ENCODE data around the gene COASY. TPM values are rescaled to one million over a fixed set of nuclear protein-coding genes. Genes with fewer than 3 reads are reported as not detected.

Gene COASY
- polyA plus RNA-seq, 3 donors, result 62.1 to 66.7 (median 63.9) TPM

DNA sequence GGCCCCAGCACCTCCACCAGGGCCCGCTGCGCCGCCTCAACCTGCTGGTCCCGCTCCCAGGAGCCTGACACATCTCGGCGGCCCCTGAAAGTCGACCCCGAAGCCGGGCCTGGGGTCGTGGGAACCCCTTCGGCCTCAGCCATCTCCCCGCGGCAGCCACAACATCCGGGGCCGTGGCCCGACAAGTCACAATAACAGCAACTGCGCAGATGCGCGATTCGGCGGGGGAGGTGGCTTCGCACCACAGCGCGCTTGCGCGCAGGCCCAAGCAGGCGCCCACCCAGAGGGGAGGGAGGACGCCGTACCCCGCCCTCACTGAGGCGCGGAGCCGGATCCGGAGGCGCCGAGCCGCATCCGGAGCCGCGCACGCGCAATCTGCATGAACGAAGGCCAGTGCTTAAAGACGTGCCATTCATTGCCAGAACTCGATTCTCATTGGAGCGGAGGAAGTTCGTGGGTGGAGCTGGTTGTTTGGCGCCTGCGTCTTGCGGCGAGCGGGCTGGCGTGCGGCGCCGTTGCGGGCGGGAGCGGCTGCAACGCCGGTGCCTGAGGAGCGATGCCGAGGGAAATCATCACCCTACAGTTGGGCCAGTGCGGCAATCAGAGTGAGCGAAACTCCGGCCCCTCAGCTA is 47.4 kb downstream of the COASY start, which contains the start of the genes RETREG3 and TUBG1:
Gene RETREG3, minus strand, starts transcription at position 193 of the 632 bp plus-strand sequence. Its CDS starts 50 bp downstream, at position 143.
Gene TUBG1, plus strand, starts transcription at position 502 of the 632 bp plus-strand sequence. Its CDS starts 55 bp downstream, at position 557.
- peak; percentile 99 for DNase-seq

DNA sequence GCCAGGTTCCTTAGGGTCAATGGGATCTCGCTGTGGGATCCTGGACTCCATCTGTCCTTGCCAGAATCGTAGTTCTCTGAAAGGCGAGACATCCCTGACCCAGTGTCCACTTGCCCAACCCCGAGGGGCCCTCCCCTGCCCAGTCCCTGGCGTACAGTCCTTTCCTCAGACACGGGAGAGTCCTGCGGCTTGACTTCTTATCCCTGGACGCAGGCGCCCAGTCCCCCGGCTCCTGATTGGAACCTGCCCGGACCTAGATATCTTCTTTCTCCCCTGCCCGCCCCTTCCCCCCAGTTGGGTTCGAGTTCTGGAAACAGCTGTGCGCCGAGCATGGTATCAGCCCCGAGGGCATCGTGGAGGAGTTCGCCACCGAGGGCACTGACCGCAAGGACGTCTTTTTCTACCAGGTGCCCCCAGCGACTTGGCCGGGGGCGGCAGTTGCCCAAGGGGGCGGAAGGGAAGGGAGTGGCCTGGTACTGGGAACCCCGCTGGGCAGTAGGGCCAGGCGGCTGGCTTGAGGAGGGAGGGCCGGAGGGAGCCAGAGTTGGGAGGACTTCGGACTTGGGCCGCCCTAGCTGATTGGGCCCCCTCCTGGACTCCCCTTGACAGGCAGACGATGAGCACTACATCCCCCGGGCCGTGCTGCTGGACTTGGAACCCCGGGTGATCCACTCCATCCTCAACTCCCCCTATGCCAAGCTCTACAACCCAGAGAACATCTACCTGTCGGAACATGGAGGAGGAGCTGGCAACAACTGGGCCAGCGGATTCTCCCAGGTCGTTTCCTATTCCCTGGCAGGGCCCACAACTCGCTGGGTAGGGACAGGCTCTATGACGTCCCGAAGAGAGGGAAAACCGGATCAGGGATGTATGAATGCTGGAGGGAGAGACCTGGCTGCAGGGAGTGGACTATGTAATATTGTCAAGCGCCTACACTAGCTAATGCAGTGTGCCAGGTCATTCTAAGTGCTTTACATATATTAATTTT is 48.2 kb downstream of the COASY start:
- DNase-seq, result peak; percentile 26

DNA sequence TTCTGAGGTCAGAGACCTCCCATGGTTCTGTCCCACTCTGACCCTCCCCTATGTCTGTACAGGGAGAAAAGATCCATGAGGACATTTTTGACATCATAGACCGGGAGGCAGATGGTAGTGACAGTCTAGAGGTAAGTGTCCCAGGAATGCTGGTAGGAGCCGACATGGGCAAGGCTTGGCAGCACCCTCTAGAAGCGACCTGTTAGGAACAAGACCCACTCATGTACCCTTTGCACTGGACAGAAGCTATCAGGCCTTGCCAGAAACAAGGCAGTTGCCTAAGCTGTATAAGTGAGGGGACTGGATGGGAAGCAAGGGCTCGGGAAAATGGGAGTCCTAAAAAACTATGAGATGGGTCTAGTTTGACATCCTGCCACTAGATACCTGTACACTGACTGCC is 50.1 kb downstream of the COASY start:
- DNase-seq, result no peak

DNA sequence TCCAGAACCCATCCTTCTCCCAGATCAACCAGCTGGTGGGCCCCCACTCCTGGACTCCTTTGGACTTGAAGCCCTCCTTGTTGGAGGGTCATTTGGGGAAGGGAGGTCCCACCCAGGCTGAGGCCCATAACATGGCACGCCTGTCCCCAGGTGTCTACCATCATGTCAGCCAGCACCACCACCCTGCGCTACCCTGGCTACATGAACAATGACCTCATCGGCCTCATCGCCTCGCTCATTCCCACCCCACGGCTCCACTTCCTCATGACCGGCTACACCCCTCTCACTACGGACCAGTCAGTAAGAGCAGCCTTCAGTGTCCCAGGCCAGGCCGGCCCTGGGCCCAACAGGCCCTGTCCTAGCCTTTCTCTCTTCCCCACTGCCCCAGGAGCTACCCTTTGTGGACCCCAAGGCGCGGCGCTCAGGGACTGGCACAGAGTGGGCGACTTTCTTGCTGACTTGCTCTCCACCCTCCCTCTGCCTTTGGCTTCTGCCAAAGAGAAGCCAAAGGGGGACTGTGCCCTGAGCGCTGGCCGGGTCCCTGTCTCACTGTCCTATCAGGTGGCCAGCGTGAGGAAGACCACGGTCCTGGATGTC is 51.8 kb downstream of the COASY start:
- no peak for DNase-seq

Other genes starting within 250 kb of the COASY start
- gene STAT3, start 173.7 kb upstream of the COASY start, polyA plus RNA-seq (ENCODE audit: insufficient read length in 3 of 3), result 10 to 100 TPM; 51.6 to 65.4 (median 65.2) TPM
- 10 to 100 TPM; 55.7 to 69.0 (median 59.8) TPM for gene CAVIN1, start 138.9 kb upstream of the COASY start, polyA plus RNA-seq (ENCODE audit: insufficient read length in 3 of 3)
- 10 to 100 TPM; 56.4 to 73.6 (median 72.2) TPM for gene ATP6V0A1, start 103.3 kb upstream of the COASY start, polyA plus RNA-seq (ENCODE audit: insufficient read length in 3 of 3)
- gene NAGLU, start 25.9 kb upstream of the COASY start, polyA plus RNA-seq (ENCODE audit: insufficient read length in 3 of 3), result 10 to 100 TPM; 27.3 to 29.5 (median 29.5) TPM
- 1 to 10 TPM; 5.3 to 6.2 (median 5.8) TPM for gene HSD17B1, start 9.2 kb upstream of the COASY start, polyA plus RNA-seq (ENCODE audit: insufficient read length in 3 of 3)
- 10 to 100 TPM; 35.1 to 38.2 (median 35.6) TPM for gene MLX, start 5.0 kb downstream of the COASY start, polyA plus RNA-seq (ENCODE audit: insufficient read length in 3 of 3)
- gene PSMC3IP, start 15.6 kb downstream of the COASY start, polyA plus RNA-seq (ENCODE audit: insufficient read length in 3 of 3), result 10 to 100 TPM; 18.4 to 23.7 (median 21.6) TPM
- gene RETREG3, start 47.2 kb downstream of the COASY start, polyA plus RNA-seq (ENCODE audit: insufficient read length in 3 of 3), result 10 to 100 TPM; 40.4 to 64.2 (median 60.5) TPM
- 10 to 100 TPM; 58.0 to 66.8 (median 60.2) TPM for gene TUBG1, start 47.5 kb downstream of the COASY start, polyA plus RNA-seq (ENCODE audit: insufficient read length in 3 of 3)
- gene TUBG2, start 97.1 kb downstream of the COASY start, polyA plus RNA-seq (ENCODE audit: insufficient read length in 3 of 3), result 10 to 100 TPM; 25.1 to 42.7 (median 38.7) TPM
- gene PLEKHH3, start 114.8 kb downstream of the COASY start, polyA plus RNA-seq (ENCODE audit: insufficient read length in 3 of 3), result 10 to 100 TPM; 17.5 to 20.2 (median 19.9) TPM
- 1 to 10 TPM; 1.5 to 2.7 (median 2.2) TPM for gene CCR10, start 119.7 kb downstream of the COASY start, polyA plus RNA-seq (ENCODE audit: insufficient read length in 3 of 3)
- gene CNTNAP1, start 120.4 kb downstream of the COASY start, polyA plus RNA-seq (ENCODE audit: insufficient read length in 3 of 3), result 1 to 10 TPM; 8.7 to 9.5 (median 9.4) TPM
- 10 to 100 TPM; 37.8 to 69.6 (median 57.9) TPM for gene EZH1, start 182.9 kb downstream of the COASY start, polyA plus RNA-seq (ENCODE audit: insufficient read length in 3 of 3)
- 100 to 1,000 TPM in 1 of 3 donors, 10 to 100 TPM in 2; 83.1 to 113 (median 87.2) TPM for gene RAMP2, start 199.1 kb downstream of the COASY start, polyA plus RNA-seq (ENCODE audit: insufficient read length in 3 of 3)
- gene VPS25, start 211.3 kb downstream of the COASY start, polyA plus RNA-seq (ENCODE audit: insufficient read length in 3 of 3), result 10 to 100 TPM; 87.8 to 95.9 (median 90.9) TPM
- gene WNK4, start 218.5 kb downstream of the COASY start, polyA plus RNA-seq (ENCODE audit: insufficient read length in 3 of 3), result 10 to 100 TPM in 1 of 3 donors, 1 to 10 TPM in 2; 9.1 to 13.8 (median 9.3) TPM
- gene COA3, start 236.6 kb downstream of the COASY start, polyA plus RNA-seq (ENCODE audit: insufficient read length in 3 of 3), result 100 to 1,000 TPM; 155 to 187 (median 161) TPM
- gene CNTD1, start 236.7 kb downstream of the COASY start, polyA plus RNA-seq (ENCODE audit: insufficient read length in 3 of 3), result 1 to 10 TPM; 1.3 to 3.9 (median 3.3) TPM